HepG2 (cell line): ENCODE measurements around the gene LDLRAD4. TPM values are rescaled to one million over a fixed set of nuclear protein-coding genes. Genes with fewer than 3 reads are reported as not detected.

Experiments
- ARID4A ChIP-seq: sonication (generic); formaldehyde crosslinking; IDR thresholded peaks from 2 replicates; pipeline ENCODE4 v1.5.0; 2020; ENCODE audit warnings: mild to moderate bottlenecking, missing genetic modification reagents, borderline replicate concordance
- GATAD1 ChIP-seq: IDR thresholded peaks from 2 replicates; pipeline ENCODE4 v1.6.1; 2016; ENCODE audit warnings: missing genetic modification reagents, missing compliant biosample characterization
- HOXA9 ChIP-seq: sonication (generic); formaldehyde crosslinking; IDR thresholded peaks from 2 replicates; pipeline ENCODE4 v1.8.1; 2022; ENCODE audit warnings: missing genetic modification reagents, mild to moderate bottlenecking, moderate library complexity, borderline replicate concordance
- KDM6A ChIP-seq: IDR thresholded peaks from 2 replicates; pipeline ENCODE4 v1.6.1; 2016; ENCODE audit warnings: low read depth
- KLF15 ChIP-seq: sonication (generic); formaldehyde crosslinking; IDR thresholded peaks from 2 replicates; pipeline ENCODE4 v1.8.1; 2023; ENCODE audit warnings: borderline replicate concordance, mild to moderate bottlenecking, inconsistent platforms, missing genetic modification reagents, mixed read lengths
- LRRFIP1 ChIP-seq: sonication (generic); formaldehyde crosslinking; conservative IDR thresholded peaks from 2 replicates; pipeline ENCODE4 v1.4.0; 2020; ENCODE audit warnings: missing genetic modification reagents
- MLLT10 ChIP-seq: sonication (generic); formaldehyde crosslinking; IDR thresholded peaks from 2 replicates; pipeline ENCODE4 v1.4.0; 2020; ENCODE audit warnings: missing genetic modification reagents
- MXD1 ChIP-seq: sonication (generic); formaldehyde crosslinking; IDR thresholded peaks from 2 replicates; pipeline ENCODE4 v1.4.0; 2020; ENCODE audit warnings: mild to moderate bottlenecking, missing genetic modification reagents
- NR2F1 ChIP-seq, 2 experiments: fragments of 450-650 bp in 1 of 2; formaldehyde crosslinking in 1 of 2; IDR thresholded peaks; 2 replicates each; pipeline versions ENCODE4 v1.5.0 to v1.6.1; 2016 to 2020; ENCODE audit warnings: mild to moderate bottlenecking in 1 of 2, missing compliant biosample characterization in 1 of 2, missing genetic modification reagents in 1 of 2, moderate library complexity in 1 of 2
- RARA ChIP-seq: IDR thresholded peaks from 2 replicates; pipeline ENCODE4 v1.6.1; 2016; ENCODE audit warnings: missing genetic modification reagents, missing compliant biosample characterization
- RXRB ChIP-seq: IDR thresholded peaks from 2 replicates; pipeline ENCODE4 v1.6.1; 2016; ENCODE audit warnings: borderline replicate concordance, missing genetic modification reagents, missing compliant biosample characterization
- STAG1 ChIP-seq: sonication (generic); formaldehyde crosslinking; IDR thresholded peaks from 2 replicates; pipeline ENCODE4 v1.4.0; 2020; ENCODE audit warnings: missing genetic modification reagents
- ZBTB2 ChIP-seq: sonication (generic); formaldehyde crosslinking; IDR thresholded peaks from 2 replicates; pipeline ENCODE4 v1.8.0; 2022; ENCODE audit warnings: low read depth, missing genetic modification reagents
- ZMAT3 ChIP-seq: sonication (generic); formaldehyde crosslinking; conservative IDR thresholded peaks from 2 replicates; pipeline ENCODE4 v1.7.0; 2021; ENCODE audit warnings: missing genetic modification reagents
- ZNF549 ChIP-seq: sonication (generic); formaldehyde crosslinking; IDR thresholded peaks from 2 replicates; pipeline ENCODE4 v1.5.0; 2020; ENCODE audit warnings: missing genetic modification reagents
- ZNF652 ChIP-seq: IDR thresholded peaks from 2 replicates; pipeline ENCODE4 v1.6.1; 2016; ENCODE audit warnings: low read depth, borderline replicate concordance
- polyA plus RNA-seq, 8 experiments: library from polyadenylated mRNA; depleted of rRNA in 3 of 8; stranded (reverse) in 7 of 8; unstranded in 1 of 8; fragments of >200 nt; fragmentation: Illumina TruSeq in 4 of 8; extraction: Trizol in 4 of 8; gene quantifications; 2 replicates each; pipeline versions ENCODE4 v1.2.1 to v1.2.3, GENCODE V29; 2011 to 2016; ENCODE audit warnings: low read depth in 4 of 8, missing spikeins in 1 of 8, mixed read lengths in 1 of 8; ENCODE audit not compliant: insufficient read depth in 1 of 8
- total RNA-seq, 5 experiments: library from RNA; depleted of rRNA; stranded (reverse); fragments of >200 nt; fragmentation: Illumina TruSeq; extraction: Trizol; gene quantifications; 2 replicates each; pipeline ENCODE4 v1.2.3, GENCODE V29; 2016; ENCODE audit warnings: low read depth in 1 of 5
- TF ChIP-seq, protein P1 (sequence below): sonication (generic); formaldehyde crosslinking; IDR thresholded peaks from 2 replicates; pipeline ENCODE4 v1.8.1; 2023; ENCODE audit warnings: mild to moderate bottlenecking, missing genetic modification reagents
- TF ChIP-seq, protein P2 (sequence below): sonication (generic); formaldehyde crosslinking; IDR thresholded peaks from 2 replicates; pipeline ENCODE4 v1.9.0; 2022; ENCODE audit warnings: missing genetic modification reagents, mild to moderate bottlenecking, borderline replicate concordance

The LDLRAD4 gene
- total and polyA plus RNA-seq, 2 of the 13 experiments (the other 11 are each of a cell fraction or from before 2014, with no cell fraction given): 13.6 to 20.9 TPM

DNA sequence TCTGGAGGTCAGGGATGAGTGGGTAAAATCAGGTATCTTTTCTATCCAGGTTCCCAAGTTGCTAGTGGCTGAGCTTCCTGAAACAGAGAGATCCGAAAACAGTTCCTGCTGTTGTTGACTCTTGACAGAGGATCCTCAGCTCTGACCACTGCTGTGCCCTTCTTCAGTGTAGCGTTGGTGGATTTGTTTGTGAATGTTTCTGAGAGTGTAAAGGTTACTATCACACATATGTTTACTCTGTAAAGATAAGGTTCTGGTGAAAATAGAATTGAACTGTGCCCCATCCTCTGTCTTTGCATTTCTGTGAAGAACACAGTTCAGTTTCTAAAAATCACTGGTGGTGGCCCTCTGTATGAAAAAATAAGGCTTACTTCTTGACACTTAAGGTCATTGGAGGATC, 119.8 kb downstream of the LDLRAD4 start (continued):
- TF ChIP-seq ARID4A (CRISPR knock-in tag): no peak; the same call in 1 of the 2 replicates
- TF ChIP-seq, protein P1, sequence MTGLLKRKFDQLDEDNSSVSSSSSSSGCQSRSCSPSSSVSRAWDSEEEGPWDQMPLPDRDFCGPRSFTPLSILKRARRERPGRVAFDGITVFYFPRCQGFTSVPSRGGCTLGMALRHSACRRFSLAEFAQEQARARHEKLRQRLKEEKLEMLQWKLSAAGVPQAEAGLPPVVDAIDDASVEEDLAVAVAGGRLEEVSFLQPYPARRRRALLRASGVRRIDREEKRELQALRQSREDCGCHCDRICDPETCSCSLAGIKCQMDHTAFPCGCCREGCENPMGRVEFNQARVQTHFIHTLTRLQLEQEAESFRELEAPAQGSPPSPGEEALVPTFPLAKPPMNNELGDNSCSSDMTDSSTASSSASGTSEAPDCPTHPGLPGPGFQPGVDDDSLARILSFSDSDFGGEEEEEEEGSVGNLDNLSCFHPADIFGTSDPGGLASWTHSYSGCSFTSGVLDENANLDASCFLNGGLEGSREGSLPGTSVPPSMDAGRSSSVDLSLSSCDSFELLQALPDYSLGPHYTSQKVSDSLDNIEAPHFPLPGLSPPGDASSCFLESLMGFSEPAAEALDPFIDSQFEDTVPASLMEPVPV (CRISPR knock-in tag): no peak
- TF ChIP-seq ZMAT3 (CRISPR knock-in tag): no peak
- TF ChIP-seq RXRB: peak; percentile 51; the same call in 1 of the 2 replicates
- TF ChIP-seq ZBTB2 (CRISPR knock-in tag): no peak
- TF ChIP-seq ZNF652 (CRISPR knock-in tag): no peak
- TF ChIP-seq MLLT10: no peak
- peak; percentile 67; the same call in 1 of the 2 replicates for TF ChIP-seq RARA (CRISPR knock-in tag)
- TF ChIP-seq STAG1 (CRISPR knock-in tag): peak; percentile 20; the same call in 1 of the 2 replicates
- TF ChIP-seq HOXA9 (CRISPR knock-in tag): no peak
- no peak for TF ChIP-seq NR2F1 (CRISPR knock-in tag; IDR thresholded peaks at IDR 0.05)
- TF ChIP-seq, protein P2, sequence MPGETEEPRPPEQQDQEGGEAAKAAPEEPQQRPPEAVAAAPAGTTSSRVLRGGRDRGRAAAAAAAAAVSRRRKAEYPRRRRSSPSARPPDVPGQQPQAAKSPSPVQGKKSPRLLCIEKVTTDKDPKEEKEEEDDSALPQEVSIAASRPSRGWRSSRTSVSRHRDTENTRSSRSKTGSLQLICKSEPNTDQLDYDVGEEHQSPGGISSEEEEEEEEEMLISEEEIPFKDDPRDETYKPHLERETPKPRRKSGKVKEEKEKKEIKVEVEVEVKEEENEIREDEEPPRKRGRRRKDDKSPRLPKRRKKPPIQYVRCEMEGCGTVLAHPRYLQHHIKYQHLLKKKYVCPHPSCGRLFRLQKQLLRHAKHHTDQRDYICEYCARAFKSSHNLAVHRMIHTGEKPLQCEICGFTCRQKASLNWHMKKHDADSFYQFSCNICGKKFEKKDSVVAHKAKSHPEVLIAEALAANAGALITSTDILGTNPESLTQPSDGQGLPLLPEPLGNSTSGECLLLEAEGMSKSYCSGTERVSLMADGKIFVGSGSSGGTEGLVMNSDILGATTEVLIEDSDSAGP (CRISPR knock-in tag): no peak
- TF ChIP-seq KLF15 (CRISPR knock-in tag): no peak
- TF ChIP-seq LRRFIP1 (CRISPR knock-in tag): no peak
- no peak for TF ChIP-seq GATAD1 (CRISPR knock-in tag)
- no peak for TF ChIP-seq ZNF549 (CRISPR knock-in tag)
- TF ChIP-seq MXD1 (CRISPR knock-in tag): no peak
- TF ChIP-seq KDM6A (CRISPR knock-in tag): peak; percentile 82
